ENCODE data around the gene GNL3. TPM values are rescaled to one million over a fixed set of nuclear protein-coding genes. Genes with fewer than 3 reads are reported as not detected.

Gene GNL3, protein sequence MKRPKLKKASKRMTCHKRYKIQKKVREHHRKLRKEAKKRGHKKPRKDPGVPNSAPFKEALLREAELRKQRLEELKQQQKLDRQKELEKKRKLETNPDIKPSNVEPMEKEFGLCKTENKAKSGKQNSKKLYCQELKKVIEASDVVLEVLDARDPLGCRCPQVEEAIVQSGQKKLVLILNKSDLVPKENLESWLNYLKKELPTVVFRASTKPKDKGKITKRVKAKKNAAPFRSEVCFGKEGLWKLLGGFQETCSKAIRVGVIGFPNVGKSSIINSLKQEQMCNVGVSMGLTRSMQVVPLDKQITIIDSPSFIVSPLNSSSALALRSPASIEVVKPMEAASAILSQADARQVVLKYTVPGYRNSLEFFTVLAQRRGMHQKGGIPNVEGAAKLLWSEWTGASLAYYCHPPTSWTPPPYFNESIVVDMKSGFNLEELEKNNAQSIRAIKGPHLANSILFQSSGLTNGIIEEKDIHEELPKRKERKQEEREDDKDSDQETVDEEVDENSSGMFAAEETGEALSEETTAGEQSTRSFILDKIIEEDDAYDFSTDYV
- polyA plus RNA-seq (2011; rRNA removed) (125 and 139 TPM in 2 replicates), polyA plus RNA-seq (2017; fragmentation: RNase III; extraction: RNeasy Plus Mini Kit Qiagen cat#74134 plus additional on column Dnase treatment) (123 to 146 TPM (median 125 TPM) in 3 replicates), polyA minus RNA-seq (2011; rRNA and poly(A)+ RNA removed) (40.1 and 41.9 TPM in 2 replicates)
- 33.6 and 35.7 TPM in 2 replicates for polyA plus RNA-seq (2012; cell fraction: cytosol; rRNA removed)
- 46.9 and 71.0 TPM in 2 replicates for polyA plus RNA-seq (2012; cell fraction: nucleus; rRNA removed)

DNA sequence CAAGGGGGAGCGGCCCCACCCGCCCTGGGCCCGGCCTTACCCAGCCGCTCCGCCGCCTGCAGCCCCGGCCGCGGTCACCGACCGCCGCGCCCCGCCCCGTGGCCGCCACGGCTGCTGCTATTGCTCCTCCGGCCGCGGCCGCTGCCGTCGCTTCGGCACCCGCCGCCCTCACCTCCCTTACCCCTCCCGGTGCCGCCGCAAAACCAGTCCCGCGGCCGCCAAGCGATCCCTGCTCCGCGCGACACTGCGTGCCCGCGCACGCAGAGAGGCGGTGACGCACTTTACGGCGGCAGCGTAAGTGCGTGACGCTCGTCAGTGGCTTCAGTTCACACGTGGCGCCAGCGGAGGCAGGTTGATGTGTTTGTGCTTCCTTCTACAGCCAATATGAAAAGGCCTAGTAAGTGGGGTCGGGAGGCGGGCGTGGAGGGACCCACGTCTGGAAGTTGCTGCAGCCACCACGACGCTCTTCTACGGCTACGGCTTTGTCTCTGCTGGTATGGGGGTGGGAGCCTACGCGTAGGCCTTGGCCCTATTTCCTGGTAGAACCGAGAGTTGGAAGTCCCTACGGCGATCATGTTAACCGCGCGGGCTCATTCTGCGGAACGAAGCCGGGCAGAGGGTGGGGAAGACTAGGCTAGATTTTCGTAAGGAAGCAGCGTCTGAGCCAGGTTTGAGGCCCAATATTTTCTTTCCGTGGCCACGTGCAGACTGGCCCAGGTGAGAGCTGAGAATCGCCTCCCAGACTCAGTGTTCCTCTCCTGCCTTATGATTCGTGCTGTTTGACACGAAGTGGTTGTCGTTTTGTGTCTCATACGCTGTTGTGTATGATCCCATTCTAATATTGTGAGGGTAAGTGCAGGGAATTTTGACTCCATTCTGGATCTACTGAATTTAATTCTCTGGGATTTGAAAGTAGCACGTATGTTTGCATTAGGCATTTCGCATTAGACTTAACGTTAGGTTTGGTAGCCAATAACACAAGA, at the start of gene GNL3, which contains the start of gene PBRM1:
GNL3 (plus strand) TSS at position 324 of the 983 bp plus-strand sequence; CDS start at position 385, 61 bp downstream.
PBRM1 (minus strand) TSS at position 205 of the 983 bp plus-strand sequence.
- DNase-seq (ENCODE audit: low read depth in 1 of 2, low spot score in 1 of 2) (peak; percentile 71 to 96), ATAC-seq (peak; percentile 84 to 86), FAIRE-seq (no peak)
- H3K27ac ChIP-seq = peak within 1 kb of the TSS; percentile 99 to 100
- H3K4me1 ChIP-seq = peaks cover 47% of the 10 kb centered on the region; the same call in 2 of the 3 replicates
- no peaks in the 10 kb centered on the region for H3K9me3 ChIP-seq
- ChIA-PET POLR2A (no interaction called here), CTCF (interaction anchor here (0.9 kb wide), 2 partner anchors 10 to 214 kb away, joined by 3 to 4 read pairs; no protein-coding TSS in a partner anchor)
- peak within 1 kb of the TSS; percentile 94 for H3K4me2 ChIP-seq
- peak within 1 kb of the TSS; percentile 83 for H3K4me3 ChIP-seq
- WGBS (ENCODE audit: missing lambda C conversion rate) = 1% methylated on average over 26 of the region's 82 CpGs
- TF ChIP-seq HEYL (CRISPR knock-in tag; IDR thresholded peaks at IDR 0.05) (no peak), POLR2A (IDR thresholded peaks at IDR 0.05; ENCODE audit: low read length) (peak; percentile 91), MYC (IDR thresholded peaks at IDR 0.05; ENCODE audit: borderline replicate concordance, low read length) (peak; percentile 98), HOXB13 (CRISPR knock-in tag; IDR thresholded peaks at IDR 0.05; ENCODE audit: low read depth) (0 out of 2 replicates have a peak, but pooled peaks have one; percentile 37), MAZ (IDR thresholded peaks at IDR 0.05; ENCODE audit: borderline replicate concordance, low read depth, low read length) (0 out of 2 replicates have a peak, but pooled peaks have one; percentile 31), ZSCAN20 (CRISPR knock-in tag; IDR thresholded peaks at IDR 0.05) (no peak), RAD21 (conservative IDR thresholded peaks at IDR 0.05 in 1 of 2, IDR thresholded peaks at IDR 0.05 in 1 of 2) (no peak), NFE2L2 (conservative IDR thresholded peaks at IDR 0.05; ENCODE audit: low read length) (no peak), RARB (CRISPR knock-in tag; IDR thresholded peaks at IDR 0.05) (0 out of 2 replicates have a peak, but pooled peaks have one; percentile 15), ZNF302 (CRISPR knock-in tag; IDR thresholded peaks at IDR 0.05) (no peak), SREBF2 (IDR thresholded peaks at IDR 0.05) (no peak), CHD2 (IDR thresholded peaks at IDR 0.05; ENCODE audit: low read length, partially characterized antibody) (no peak), BHLHE40 (IDR thresholded peaks at IDR 0.05; ENCODE audit: low read depth, low read length) (peak; percentile 29; the same call in 1 of the 2 replicates), RCOR1 (IDR thresholded peaks at IDR 0.05; ENCODE audit: low read depth, low read length) (no peak), PHF8 (IDR thresholded peaks at IDR 0.05; ENCODE audit: borderline replicate concordance, low read depth) (peak; percentile 85; the same call in 1 of the 2 replicates), EHF (CRISPR knock-in tag; IDR thresholded peaks at IDR 0.05) (no peak), JUN (IDR thresholded peaks at IDR 0.05) (peak; percentile 93 to 95), GATA3 (IDR thresholded peaks at IDR 0.05; ENCODE audit: borderline replicate concordance) (peak; percentile 53), RNF2 (IDR thresholded peaks at IDR 0.05; ENCODE audit: borderline replicate concordance, low read depth) (no peak)
- TF ChIP-seq, protein P1, sequence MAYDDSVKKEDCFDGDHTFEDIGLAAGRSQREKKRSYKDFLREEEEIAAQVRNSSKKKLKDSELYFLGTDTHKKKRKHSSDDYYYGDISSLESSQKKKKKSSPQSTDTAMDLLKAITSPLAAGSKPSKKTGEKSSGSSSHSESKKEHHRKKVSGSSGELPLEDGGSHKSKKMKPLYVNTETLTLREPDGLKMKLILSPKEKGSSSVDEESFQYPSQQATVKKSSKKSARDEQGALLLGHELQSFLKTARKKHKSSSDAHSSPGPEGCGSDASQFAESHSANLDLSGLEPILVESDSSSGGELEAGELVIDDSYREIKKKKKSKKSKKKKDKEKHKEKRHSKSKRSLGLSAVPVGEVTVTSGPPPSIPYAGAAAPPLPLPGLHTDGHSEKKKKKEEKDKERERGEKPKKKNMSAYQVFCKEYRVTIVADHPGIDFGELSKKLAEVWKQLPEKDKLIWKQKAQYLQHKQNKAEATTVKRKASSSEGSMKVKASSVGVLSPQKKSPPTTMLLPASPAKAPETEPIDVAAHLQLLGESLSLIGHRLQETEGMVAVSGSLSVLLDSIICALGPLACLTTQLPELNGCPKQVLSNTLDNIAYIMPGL (CRISPR knock-in tag; IDR thresholded peaks at IDR 0.05; ENCODE audit: borderline replicate concordance) = no peak
- TF ChIP-seq, protein P2, sequence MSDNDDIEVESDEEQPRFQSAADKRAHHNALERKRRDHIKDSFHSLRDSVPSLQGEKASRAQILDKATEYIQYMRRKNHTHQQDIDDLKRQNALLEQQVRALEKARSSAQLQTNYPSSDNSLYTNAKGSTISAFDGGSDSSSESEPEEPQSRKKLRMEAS (IDR thresholded peaks at IDR 0.05) = peak; percentile 100
- TF ChIP-seq, protein P3, sequence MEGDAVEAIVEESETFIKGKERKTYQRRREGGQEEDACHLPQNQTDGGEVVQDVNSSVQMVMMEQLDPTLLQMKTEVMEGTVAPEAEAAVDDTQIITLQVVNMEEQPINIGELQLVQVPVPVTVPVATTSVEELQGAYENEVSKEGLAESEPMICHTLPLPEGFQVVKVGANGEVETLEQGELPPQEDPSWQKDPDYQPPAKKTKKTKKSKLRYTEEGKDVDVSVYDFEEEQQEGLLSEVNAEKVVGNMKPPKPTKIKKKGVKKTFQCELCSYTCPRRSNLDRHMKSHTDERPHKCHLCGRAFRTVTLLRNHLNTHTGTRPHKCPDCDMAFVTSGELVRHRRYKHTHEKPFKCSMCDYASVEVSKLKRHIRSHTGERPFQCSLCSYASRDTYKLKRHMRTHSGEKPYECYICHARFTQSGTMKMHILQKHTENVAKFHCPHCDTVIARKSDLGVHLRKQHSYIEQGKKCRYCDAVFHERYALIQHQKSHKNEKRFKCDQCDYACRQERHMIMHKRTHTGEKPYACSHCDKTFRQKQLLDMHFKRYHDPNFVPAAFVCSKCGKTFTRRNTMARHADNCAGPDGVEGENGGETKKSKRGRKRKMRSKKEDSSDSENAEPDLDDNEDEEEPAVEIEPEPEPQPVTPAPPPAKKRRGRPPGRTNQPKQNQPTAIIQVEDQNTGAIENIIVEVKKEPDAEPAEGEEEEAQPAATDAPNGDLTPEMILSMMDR (IDR thresholded peaks at IDR 0.05) = no peak
- TF ChIP-seq, protein P4, sequence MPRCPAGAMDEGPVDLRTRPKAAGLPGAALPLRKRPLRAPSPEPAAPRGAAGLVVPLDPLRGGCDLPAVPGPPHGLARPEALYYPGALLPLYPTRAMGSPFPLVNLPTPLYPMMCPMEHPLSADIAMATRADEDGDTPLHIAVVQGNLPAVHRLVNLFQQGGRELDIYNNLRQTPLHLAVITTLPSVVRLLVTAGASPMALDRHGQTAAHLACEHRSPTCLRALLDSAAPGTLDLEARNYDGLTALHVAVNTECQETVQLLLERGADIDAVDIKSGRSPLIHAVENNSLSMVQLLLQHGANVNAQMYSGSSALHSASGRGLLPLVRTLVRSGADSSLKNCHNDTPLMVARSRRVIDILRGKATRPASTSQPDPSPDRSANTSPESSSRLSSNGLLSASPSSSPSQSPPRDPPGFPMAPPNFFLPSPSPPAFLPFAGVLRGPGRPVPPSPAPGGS (IDR thresholded peaks at IDR 0.05) = peak; percentile 95
- TF ChIP-seq, protein P5, sequence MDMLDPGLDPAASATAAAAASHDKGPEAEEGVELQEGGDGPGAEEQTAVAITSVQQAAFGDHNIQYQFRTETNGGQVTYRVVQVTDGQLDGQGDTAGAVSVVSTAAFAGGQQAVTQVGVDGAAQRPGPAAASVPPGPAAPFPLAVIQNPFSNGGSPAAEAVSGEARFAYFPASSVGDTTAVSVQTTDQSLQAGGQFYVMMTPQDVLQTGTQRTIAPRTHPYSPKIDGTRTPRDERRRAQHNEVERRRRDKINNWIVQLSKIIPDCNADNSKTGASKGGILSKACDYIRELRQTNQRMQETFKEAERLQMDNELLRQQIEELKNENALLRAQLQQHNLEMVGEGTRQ (IDR thresholded peaks at IDR 0.05) = peak; percentile 39; the same call in 1 of the 2 replicates

All from A549 (cell line).